ENCODE data around the gene CASP4. TPM values are rescaled to one million over a fixed set of nuclear protein-coding genes. Genes with fewer than 3 reads are reported as not detected.
A peak's percentile ranks its signal among the peaks of the same experiment; 100 is the strongest.

CASP4 gene
- total RNA-seq, 6 donors from 2014 or later: 86.7 to 157 (median 104) TPM

- DNase-seq (no peak), ATAC-seq (ENCODE audit: low FRiP score in 2 of 2) (no peak)
- no peaks in the 10 kb centered on the region for H3K9me3 ChIP-seq
- no peaks in the 10 kb centered on the region for H3K36me3 ChIP-seq
- H3K27me3 ChIP-seq: no peaks in the 10 kb centered on the region
- no peak overlapping the region for H3K4me3 ChIP-seq
- H3K4me1 ChIP-seq: no peaks in the 10 kb centered on the region
- H3K27ac ChIP-seq: peak overlapping the region in 3 of 4 donors; percentile 50 to 69 (median 60)
- no peak for TF ChIP-seq CTCF (IDR thresholded peaks at IDR 0.05)
- TF ChIP-seq POLR2A (IDR thresholded peaks at IDR 0.05): no peak
- no peak for TF ChIP-seq POLR2AphosphoS5 (IDR thresholded peaks at IDR 0.05)
- TF ChIP-seq EP300 (IDR thresholded peaks at IDR 0.05): no peak
Observed at GRCh38 chr11:104899226-104899625, 69.1 kb downstream of the CASP4 start.

GRCh38 chr11:104898685-104899013, 69.7 kb downstream of the CASP4 start:
- Histone ChIP-seq H3K4me1 (no peaks in the 10 kb centered on the region), H3K27me3 (no peaks in the 10 kb centered on the region), H3K9me3 (no peaks in the 10 kb centered on the region), H3K4me3 (peak overlapping the region in 2 of 4 donors; percentile 30 to 33), H3K27ac (peak overlapping the region; percentile 26 to 74 (median 64)), H3K36me3 (no peaks in the 10 kb centered on the region)
- ATAC-seq (ENCODE audit: low FRiP score in 2 of 2) (peak in 1 of 2 donors; percentile 66), DNase-seq (no peak)
- TF ChIP-seq POLR2A (IDR thresholded peaks at IDR 0.05) (no peak), CTCF (IDR thresholded peaks at IDR 0.05) (no peak), POLR2AphosphoS5 (IDR thresholded peaks at IDR 0.05) (no peak), EP300 (IDR thresholded peaks at IDR 0.05) (no peak)
- WGBS, 2 donors: 35 to 36% methylated on average over 1 of the region's 1 CpG

- peaks cover 0 to 4% (median 0%) of the 10 kb centered on the region in 4 donors for H3K4me1 ChIP-seq
- WGBS, 2 donors: 36 to 45% methylated on average over 9 of the region's 9 CpGs
- TF ChIP-seq EP300 (IDR thresholded peaks at IDR 0.05): no peak
- no peak for TF ChIP-seq POLR2A (IDR thresholded peaks at IDR 0.05)
- no peak for TF ChIP-seq CTCF (IDR thresholded peaks at IDR 0.05)
- no peak for TF ChIP-seq POLR2AphosphoS5 (IDR thresholded peaks at IDR 0.05)
- no peak for DNase-seq
- peak within 1 kb of the TSS in 3 of 4 donors; percentile 19 to 33 (median 30) for H3K4me3 ChIP-seq
- peak within 1 kb of the TSS; percentile 26 to 74 (median 64) for H3K27ac ChIP-seq
- H3K27me3 ChIP-seq: no peaks in the 10 kb centered on the region
- H3K36me3 ChIP-seq: no peaks in the 10 kb centered on the region
- peak in 1 of 2 donors; percentile 56 for ATAC-seq (ENCODE audit: low FRiP score in 2 of 2)
- no peaks in the 10 kb centered on the region for H3K9me3 ChIP-seq
Observed at GRCh38 chr11:104897891-104898684, 70.3 kb downstream of the CASP4 start, which contains the start of gene CASP12. Gene CASP12, minus strand, starts transcription at chr11:104898460.

GRCh38 chr11:104895634-104896033, 72.7 kb downstream of the CASP4 start:
- 44 to 49% methylated on average over 2 of the region's 2 CpGs for WGBS, 2 donors
- no peak overlapping the region for H3K4me3 ChIP-seq
- H3K4me1 ChIP-seq: peaks cover 0 to 4% (median 2%) of the 10 kb centered on the region in 4 donors
- no peaks in the 10 kb centered on the region for H3K9me3 ChIP-seq
- DNase-seq: no peak
- H3K36me3 ChIP-seq: no peaks in the 10 kb centered on the region
- ATAC-seq (ENCODE audit: low FRiP score in 2 of 2): no peak
- peak overlapping the region in 1 of 4 donors; percentile 5 for H3K27ac ChIP-seq
- TF ChIP-seq CTCF (IDR thresholded peaks at IDR 0.05): no peak
- no peak for TF ChIP-seq EP300 (IDR thresholded peaks at IDR 0.05)
- no peak for TF ChIP-seq POLR2A (IDR thresholded peaks at IDR 0.05)
- TF ChIP-seq POLR2AphosphoS5 (IDR thresholded peaks at IDR 0.05): no peak
- H3K27me3 ChIP-seq: no peaks in the 10 kb centered on the region

- 94 to 100% methylated on average over 1 of the region's 1 CpG for WGBS, 2 donors
- Histone ChIP-seq H3K27ac (no peak overlapping the region), H3K9me3 (no peaks in the 10 kb centered on the region), H3K27me3 (no peaks in the 10 kb centered on the region), H3K4me1 (peaks cover 0 to 4% (median 2%) of the 10 kb centered on the region in 4 donors), H3K36me3 (no peaks in the 10 kb centered on the region), H3K4me3 (no peak overlapping the region)
- ATAC-seq (ENCODE audit: low FRiP score in 2 of 2) (no peak), DNase-seq (no peak)
- no peak for TF ChIP-seq EP300 (IDR thresholded peaks at IDR 0.05)
- no peak for TF ChIP-seq POLR2AphosphoS5 (IDR thresholded peaks at IDR 0.05)
Observed at GRCh38 chr11:104893876-104894275, 74.5 kb downstream of the CASP4 start.

Other genes starting within 250 kb of the CASP4 start
- 1 to 10 TPM in 5 of 6 donors, under 1 TPM in 1; 0.91 to 9.5 (median 1.4) TPM for gene CASP12, start 70.1 kb downstream of the CASP4 start, total RNA-seq
- gene CASP5, start 54.6 kb upstream of the CASP4 start, total RNA-seq: 1 to 10 TPM in 4 of 6 donors, not detected in 2; 1.0 to 4.1 (median 3.2) TPM
- gene CASP1, start 66.6 kb upstream of the CASP4 start, total RNA-seq: 100 to 1,000 TPM in 1 of 6 donors, 10 to 100 TPM in 5; 25.1 to 122 (median 41.7) TPM
- 10 to 100 TPM in 5 of 6 donors, 1 to 10 TPM in 1; 5.2 to 79.3 (median 17.3) TPM for gene CARD16, start 76.8 kb upstream of the CASP4 start, total RNA-seq
- gene CARD18, start 171.2 kb upstream of the CASP4 start, total RNA-seq: not detected